Gastroesophageal sphincter (tissue), 3 donors: ENCODE measurements around the gene SERPINB4.

Experiments used
- EP300 ChIP-seq: sonication (generic); formaldehyde crosslinking; IDR thresholded peaks from one replicate; pipeline ENCODE4 v1.6.1; 2017; ENCODE audit warnings: antibody characterized with exemption, mild to moderate bottlenecking
- TF ChIP-seq, protein P1 (sequence below), 4 experiments: fragments of 200-600 bp in 2 of 4; fragments of 450-650 bp in 2 of 4; sonication (generic) in 1 of 4; IDR thresholded peaks; one replicate each; pipeline ENCODE4 v1.5.1; 2017 to 2019; ENCODE audit warnings: antibody characterized with exemption in 4 of 4, mild to moderate bottlenecking in 2 of 4, moderate library complexity in 2 of 4

DNA sequence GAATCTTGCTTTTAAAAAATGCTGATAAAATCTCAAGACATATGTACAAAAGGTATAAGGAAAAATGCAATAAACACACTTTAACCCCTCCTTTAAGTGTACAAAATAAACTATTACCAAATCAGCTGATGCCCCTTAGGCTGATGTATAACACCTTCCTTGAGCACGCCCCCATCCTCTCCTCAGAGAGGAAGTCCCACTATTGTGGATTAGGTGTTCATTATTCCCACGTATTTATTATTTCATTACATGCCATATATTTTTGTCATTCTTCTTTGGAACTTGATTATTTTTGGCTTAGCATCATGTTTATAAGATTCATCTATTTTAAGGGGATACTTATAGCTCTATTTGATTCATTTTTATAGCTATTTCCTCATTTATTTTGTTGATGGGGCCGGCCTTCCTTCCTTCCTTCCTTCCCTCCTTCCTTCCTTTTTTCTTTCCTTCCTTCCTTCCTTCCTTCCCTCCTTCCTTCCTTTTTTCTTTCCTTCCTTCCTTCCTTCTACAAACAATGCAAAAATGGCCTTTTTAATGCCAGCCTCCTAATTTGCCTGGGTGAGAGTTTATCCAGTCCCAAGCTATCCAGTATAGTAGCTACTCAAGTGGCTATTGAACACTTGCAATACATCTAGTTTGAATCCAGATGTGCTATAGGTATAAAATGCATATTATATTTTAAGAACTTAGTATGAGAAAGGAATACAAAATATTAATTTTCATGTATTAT lies 52.9 kb downstream of the SERPINB4 start:
- TF ChIP-seq, protein P1, sequence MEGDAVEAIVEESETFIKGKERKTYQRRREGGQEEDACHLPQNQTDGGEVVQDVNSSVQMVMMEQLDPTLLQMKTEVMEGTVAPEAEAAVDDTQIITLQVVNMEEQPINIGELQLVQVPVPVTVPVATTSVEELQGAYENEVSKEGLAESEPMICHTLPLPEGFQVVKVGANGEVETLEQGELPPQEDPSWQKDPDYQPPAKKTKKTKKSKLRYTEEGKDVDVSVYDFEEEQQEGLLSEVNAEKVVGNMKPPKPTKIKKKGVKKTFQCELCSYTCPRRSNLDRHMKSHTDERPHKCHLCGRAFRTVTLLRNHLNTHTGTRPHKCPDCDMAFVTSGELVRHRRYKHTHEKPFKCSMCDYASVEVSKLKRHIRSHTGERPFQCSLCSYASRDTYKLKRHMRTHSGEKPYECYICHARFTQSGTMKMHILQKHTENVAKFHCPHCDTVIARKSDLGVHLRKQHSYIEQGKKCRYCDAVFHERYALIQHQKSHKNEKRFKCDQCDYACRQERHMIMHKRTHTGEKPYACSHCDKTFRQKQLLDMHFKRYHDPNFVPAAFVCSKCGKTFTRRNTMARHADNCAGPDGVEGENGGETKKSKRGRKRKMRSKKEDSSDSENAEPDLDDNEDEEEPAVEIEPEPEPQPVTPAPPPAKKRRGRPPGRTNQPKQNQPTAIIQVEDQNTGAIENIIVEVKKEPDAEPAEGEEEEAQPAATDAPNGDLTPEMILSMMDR (IDR thresholded peaks at IDR 0.05) = no peak
- no peak for TF ChIP-seq EP300
